ENCODE measurements around the gene MEIS2. TPM values are rescaled to one million over a fixed set of nuclear protein-coding genes. Genes with fewer than 3 reads are reported as not detected.

The MEIS2 gene
- total RNA-seq, 6 experiments from 2014 or later, result 31.8 to 48.0 (median 42.8) TPM

- H3K4me3 Mint-ChIP-seq, result no peak overlapping the region
- H3K27me3 Mint-ChIP-seq (ENCODE audit: insufficient read depth), result no peaks in the 10 kb centered on the region; the same call in 1 of the 2 replicates
- TF ChIP-seq CTCF (IDR thresholded peaks at IDR 0.05), result no peak
- peaks cover 33% of the 10 kb centered on the region for H3K36me3 Mint-ChIP-seq (ENCODE audit: low read depth)
- H3K4me1 Mint-ChIP-seq (ENCODE audit: low read depth), result peaks cover 10% of the 10 kb centered on the region
- DNase-seq, result no peak
- H3K9me3 Mint-ChIP-seq, result no peaks in the 10 kb centered on the region
- H3K27ac Mint-ChIP-seq, result no peak overlapping the region
Observed at GRCh38 chr15:36978126-36978525, 122.2 kb downstream of the MEIS2 start.

GRCh38 chr15:36977659-36978058 lies 122.7 kb downstream of the MEIS2 start:
- no peaks in the 10 kb centered on the region; the same call in 1 of the 2 replicates for H3K27me3 Mint-ChIP-seq (ENCODE audit: insufficient read depth)
- H3K4me3 Mint-ChIP-seq, result no peak overlapping the region
- peaks cover 28% of the 10 kb centered on the region for H3K36me3 Mint-ChIP-seq (ENCODE audit: low read depth)
- no peaks in the 10 kb centered on the region for H3K9me3 Mint-ChIP-seq
- H3K4me1 Mint-ChIP-seq (ENCODE audit: low read depth), result peaks cover 6% of the 10 kb centered on the region
- no peak for TF ChIP-seq CTCF (IDR thresholded peaks at IDR 0.05)
- DNase-seq, result no peak
- no peak overlapping the region for H3K27ac Mint-ChIP-seq

GRCh38 chr15:36972704-36973103 lies 127.6 kb downstream of the MEIS2 start:
- TF ChIP-seq CTCF (IDR thresholded peaks at IDR 0.05), result no peak
- DNase-seq, result no peak
- H3K27ac Mint-ChIP-seq, result no peak overlapping the region

GRCh38 chr15:36970522-36970921 lies 129.8 kb downstream of the MEIS2 start:
- no peaks in the 10 kb centered on the region for H3K27me3 Mint-ChIP-seq (ENCODE audit: insufficient read depth)

More at GRCh38 chr15:36972704-36973103, 127.6 kb downstream of the MEIS2 start:
- no peaks in the 10 kb centered on the region for H3K4me1 Mint-ChIP-seq (ENCODE audit: low read depth)
- no peak overlapping the region for H3K4me3 Mint-ChIP-seq
- H3K9me3 Mint-ChIP-seq, result no peaks in the 10 kb centered on the region
- H3K36me3 Mint-ChIP-seq (ENCODE audit: low read depth), result peaks cover 16% of the 10 kb centered on the region
- H3K27me3 Mint-ChIP-seq (ENCODE audit: insufficient read depth), result no peaks in the 10 kb centered on the region

GRCh38 chr15:36967929-36968328 lies 132.4 kb downstream of the MEIS2 start:
- Mint-ChIP-seq H3K9me3 (no peaks in the 10 kb centered on the region), H3K4me3 (no peak overlapping the region), H3K4me1 (ENCODE audit: low read depth) (no peaks in the 10 kb centered on the region), H3K27me3 (ENCODE audit: insufficient read depth) (no peaks in the 10 kb centered on the region), H3K27ac (no peak overlapping the region), H3K36me3 (ENCODE audit: low read depth) (0 out of 2 replicates have a peak, but pooled peaks cover 3% of the 10 kb centered on the region)
- no peak for TF ChIP-seq CTCF (IDR thresholded peaks at IDR 0.05)
- DNase-seq, result no peak

More at GRCh38 chr15:36970522-36970921, 129.8 kb downstream of the MEIS2 start:
- peaks cover 14% of the 10 kb centered on the region for H3K36me3 Mint-ChIP-seq (ENCODE audit: low read depth)
- H3K4me3 Mint-ChIP-seq, result no peak overlapping the region
- DNase-seq, result no peak
- TF ChIP-seq CTCF (IDR thresholded peaks at IDR 0.05), result no peak
- no peak overlapping the region for H3K27ac Mint-ChIP-seq
- no peaks in the 10 kb centered on the region for H3K4me1 Mint-ChIP-seq (ENCODE audit: low read depth)
- no peaks in the 10 kb centered on the region for H3K9me3 Mint-ChIP-seq

- H3K4me3 Mint-ChIP-seq, result no peak overlapping the region
- H3K9me3 Mint-ChIP-seq, result no peaks in the 10 kb centered on the region
- H3K4me1 Mint-ChIP-seq (ENCODE audit: low read depth), result no peaks in the 10 kb centered on the region
- DNase-seq, result no peak
- 0 out of 2 replicates have a peak, but pooled peaks cover 3% of the 10 kb centered on the region for H3K36me3 Mint-ChIP-seq (ENCODE audit: low read depth)
- H3K27me3 Mint-ChIP-seq (ENCODE audit: insufficient read depth), result no peaks in the 10 kb centered on the region
- H3K27ac Mint-ChIP-seq, result no peak overlapping the region
- TF ChIP-seq CTCF (IDR thresholded peaks at IDR 0.05), result no peak
Observed at GRCh38 chr15:36966708-36967107, 133.6 kb downstream of the MEIS2 start.

Data from HFFc6 (cell line).